ENCODE results near the gene ABCC8. TPM values are rescaled to one million over a fixed set of nuclear protein-coding genes. Genes with fewer than 3 reads are reported as not detected.

The ABCC8 gene
- polyA plus RNA-seq, 1 of the 3 experiments (the other 2 are of a cell fraction) = 1.1 TPM

DNA sequence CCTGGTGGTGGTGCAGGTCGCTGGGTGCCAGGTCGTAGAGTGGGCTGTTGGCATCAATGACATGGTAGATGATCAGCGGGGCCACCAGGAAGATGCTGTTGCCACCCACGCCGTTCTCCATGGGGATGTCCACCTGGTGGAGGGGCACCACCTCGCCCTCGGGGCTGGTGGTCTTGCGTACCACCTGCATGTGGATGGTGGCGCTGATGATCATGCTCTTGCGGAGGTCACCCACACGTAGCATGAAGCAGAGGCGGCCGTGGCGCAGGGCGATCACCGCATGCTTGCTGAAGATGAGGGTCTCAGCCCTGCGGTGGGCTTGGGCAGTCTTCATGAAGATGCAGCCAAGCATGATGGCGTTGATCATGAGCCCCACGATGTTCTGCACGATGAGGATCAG, 89.4 kb downstream of the ABCC8 start:
- WGBS (ENCODE audit: low lambda C conversion rate) = 87% methylated on average over 9 of the region's 20 CpGs
- Histone ChIP-seq H3K9ac (no peak overlapping the region), H4K20me1 (ENCODE audit: insufficient read depth) (no peaks in the 10 kb centered on the region), H3K27ac (ENCODE audit: low read depth in 2 of 2, low read length in 1 of 2) (no peak overlapping the region), H3K36me3 (replicated peaks in 1 of 2; ENCODE audit: control insufficient read depth in 1 of 2, insufficient read depth in 2 of 2, low read length in 1 of 2) (no peaks in the 10 kb centered on the region), H3K27me3 (ENCODE audit: insufficient read depth) (peaks cover 8% of the 10 kb centered on the region), H3K4me2 (no peak overlapping the region), H2AFZ (ENCODE audit: low read depth) (no peak overlapping the region), H3K4me1 (ENCODE audit: control insufficient read depth in 1 of 2, insufficient read depth in 2 of 2, low read depth in 1 of 2, low read length in 1 of 2) (peaks cover 0 to 4% of the 10 kb centered on the region in 2 experiments; a peak in 1 of 4 replicates), H3F3A (replicated peaks; ENCODE audit: insufficient read depth) (no peaks in the 10 kb centered on the region), H3K9me3 (no peaks in the 10 kb centered on the region), H3K79me2 (ENCODE audit: insufficient read depth) (no peaks in the 10 kb centered on the region), H3K4me3 (ENCODE audit: low read depth in 2 of 2, low read length in 1 of 2) (no peak overlapping the region), H3K9me2 (no peaks in the 10 kb centered on the region)
- ChIA-PET POLR2A (no interaction called here), CTCF (interaction anchor here (0.7 to 18.5 kb wide), 11 partner anchors 11 to 126 kb away, joined by 3 to 1101 read pairs (median 4); no protein-coding TSS in a partner anchor)
- TF ChIP-seq RXRA (IDR thresholded peaks at IDR 0.05; ENCODE audit: borderline replicate concordance, low read depth) (no peak), EZH2phosphoT487 (IDR thresholded peaks at IDR 0.05; ENCODE audit: borderline replicate concordance, low read depth) (no peak), NRF1 (IDR thresholded peaks at IDR 0.05; ENCODE audit: low read depth, low read length) (no peak), RFX5 (IDR thresholded peaks at IDR 0.05; ENCODE audit: low read length) (no peak), SMC3 (IDR thresholded peaks at IDR 0.05; ENCODE audit: low read depth, low read length) (no peak), SIN3A (IDR thresholded peaks at IDR 0.05; ENCODE audit: borderline replicate concordance, low read depth, low read length) (no peak), JUND (IDR thresholded peaks at IDR 0.05) (no peak), ELF1 (IDR thresholded peaks at IDR 0.05) (no peak)
- no peak for DNase-seq

- peak; percentile 74 for DNase-seq
- H3K4me2 ChIP-seq = no peak overlapping the region
- H3F3A ChIP-seq (replicated peaks; ENCODE audit: insufficient read depth) = no peaks in the 10 kb centered on the region
- H4K20me1 ChIP-seq (ENCODE audit: insufficient read depth) = no peaks in the 10 kb centered on the region
- no peaks in the 10 kb centered on the region for H3K9me3 ChIP-seq
- H3K4me1 ChIP-seq (ENCODE audit: control insufficient read depth in 1 of 2, insufficient read depth in 2 of 2, low read depth in 1 of 2, low read length in 1 of 2) = peaks cover 0 to 4% of the 10 kb centered on the region in 2 experiments; a peak in 1 of 4 replicates
- no peak overlapping the region for H3K27ac ChIP-seq (ENCODE audit: low read depth in 2 of 2, low read length in 1 of 2)
- no peaks in the 10 kb centered on the region for H3K9me2 ChIP-seq
- ChIA-PET POLR2A (no interaction called here), CTCF (interaction anchor here (0.5 to 18.5 kb wide), 12 partner anchors 12 to 127 kb away, joined by 3 to 1101 read pairs (median 3); no protein-coding TSS in a partner anchor)
- no peak overlapping the region for H2AFZ ChIP-seq (ENCODE audit: low read depth)
- WGBS (ENCODE audit: low lambda C conversion rate) = 83% methylated on average over 11 of the region's 23 CpGs
- no peak overlapping the region for H3K4me3 ChIP-seq (ENCODE audit: low read depth in 2 of 2, low read length in 1 of 2)
- no peak overlapping the region for H3K9ac ChIP-seq
- TF ChIP-seq RAD21 (IDR thresholded peaks at IDR 0.05; ENCODE audit: low read length) = peak; percentile 62
- no peak for TF ChIP-seq TCF12 (IDR thresholded peaks at IDR 0.05)
- no peak for TF ChIP-seq RXRA (IDR thresholded peaks at IDR 0.05; ENCODE audit: borderline replicate concordance, low read depth)
- no peak for TF ChIP-seq GABPA (IDR thresholded peaks at IDR 0.05; ENCODE audit: low read depth)
- TF ChIP-seq SMC3 (IDR thresholded peaks at IDR 0.05; ENCODE audit: low read depth, low read length) = peak; percentile 80
- no peak for TF ChIP-seq RCOR1 (IDR thresholded peaks at IDR 0.05; ENCODE audit: low read length)
- peak; percentile 52 for TF ChIP-seq CTCF (IDR thresholded peaks at IDR 0.05)
- no peak for TF ChIP-seq YY1 (IDR thresholded peaks at IDR 0.05; ENCODE audit: low read depth)
- H3K27me3 ChIP-seq (ENCODE audit: insufficient read depth) = peaks cover 8% of the 10 kb centered on the region; the same call in 1 of the 2 replicates
- no peaks in the 10 kb centered on the region for H3K79me2 ChIP-seq (ENCODE audit: insufficient read depth)
- H3K36me3 ChIP-seq (replicated peaks in 1 of 2; ENCODE audit: control insufficient read depth in 1 of 2, insufficient read depth in 2 of 2, low read length in 1 of 2) = no peaks in the 10 kb centered on the region
Measured at GRCh38 chr11:17386331-17387084, 90.1 kb downstream of the ABCC8 start.

All from SK-N-SH (cell line).